Measurements from ENCODE around the gene SH3PXD2A. TPM values are rescaled to one million over a fixed set of nuclear protein-coding genes. Genes with fewer than 3 reads are reported as not detected.
A peak's percentile ranks its signal among the peaks of the same experiment; 100 is the strongest.

The SH3PXD2A gene
- total RNA-seq, 1 experiment from 2014 or later, result 4.5 TPM

- no peaks in the 10 kb centered on the region for H3K4me1 ChIP-seq (ENCODE audit: insufficient read depth, low read length)
- TF ChIP-seq CTCF (conservative IDR thresholded peaks at IDR 0.05), result peak; percentile 98
- H3K27me3 Mint-ChIP-seq (ENCODE audit: low read depth), result peaks cover 1% of the 10 kb centered on the region
Observed at GRCh38 chr10:103564776-103565520, 290.4 kb downstream of the SH3PXD2A start.

More at GRCh38 chr10:103564776-103565520, 290.4 kb downstream of the SH3PXD2A start:
- Histone ChIP-seq H3K79me1 (ENCODE audit: insufficient read depth, low read depth, low read length, poor library complexity, severe bottlenecking) (no peaks in the 10 kb centered on the region), H2AK5ac (ENCODE audit: insufficient read length, low read length) (no peak overlapping the region), H4K91ac (ENCODE audit: insufficient read length, low read depth, low read length) (no peak overlapping the region), H3K4ac (ENCODE audit: low read depth, low read length) (no peak overlapping the region), H3K18ac (ENCODE audit: insufficient read length, low read depth, low read length) (no peak overlapping the region), H4K20me1 (ENCODE audit: control insufficient read depth, insufficient read depth, insufficient read length) (no peaks in the 10 kb centered on the region), H2AFZ (ENCODE audit: low read length) (no peak overlapping the region), H2BK20ac (ENCODE audit: low read depth, low read length, poor library complexity, severe bottlenecking) (no peak overlapping the region), H3K14ac (ENCODE audit: insufficient read depth, low read length) (no peak overlapping the region), H3K9ac (ENCODE audit: extremely low read depth, insufficient read length, low read length) (no peak overlapping the region), H3K27me3 (ENCODE audit: insufficient read depth, low read length) (no peaks in the 10 kb centered on the region), H3K9me3 (ENCODE audit: control insufficient read depth, low read depth, low read length) (no peaks in the 10 kb centered on the region), H2BK15ac (ENCODE audit: low read depth, low read length) (no peak overlapping the region), H3K23ac (ENCODE audit: insufficient read length, low read depth, low read length) (no peak overlapping the region), H4K8ac (replicated peaks; ENCODE audit: insufficient read length, low read depth, low read length) (no peak overlapping the region), H2BK5ac (ENCODE audit: insufficient read length, low read length) (no peak overlapping the region), H3K23me2 (ENCODE audit: insufficient read length, low read depth, low read length, poor library complexity, severe bottlenecking) (no peaks in the 10 kb centered on the region), H3K79me2 (ENCODE audit: insufficient read depth, low read length) (no peaks in the 10 kb centered on the region), H3K27ac (ENCODE audit: insufficient read length, low read depth, low read length) (no peak overlapping the region), H3K56ac (ENCODE audit: insufficient read length, low read depth, low read length) (no peak overlapping the region), H3T11ph (ENCODE audit: low read length) (no peak overlapping the region), H4K5ac (ENCODE audit: insufficient read length, low read depth, low read length) (no peak overlapping the region), H2BK120ac (ENCODE audit: low read depth, low read length, poor library complexity, severe bottlenecking) (no peak overlapping the region), H2BK12ac (ENCODE audit: insufficient read length, low read depth, low read length) (no peak overlapping the region), H3K4me2 (ENCODE audit: insufficient read depth, insufficient read length, low read length) (no peak overlapping the region)
- Mint-ChIP-seq H3K9me3 (no peaks in the 10 kb centered on the region; a peak in 1 of 5 replicates), H3K36me3 (ENCODE audit: insufficient read depth in 1 of 3, low read depth in 3 of 3) (no peaks in the 10 kb centered on the region), H3K4me3 (no peak overlapping the region), H3K4me1 (peaks cover 2 to 5% of the 10 kb centered on the region in 2 experiments; a peak in 1 of 4 replicates), H3K27ac (no peak overlapping the region)
- DNase-seq, result peak; percentile 70
- no CpG with 5 or more reads among the region's 12 CpGs for WGBS (ENCODE audit: extremely low coverage, insufficient read length, low lambda C conversion rate)

Measured in H9 (cell line).